ENCODE results near the gene DR1.
A peak's percentile ranks its signal among the peaks of the same experiment; 100 is the strongest.
"Not testable (repeated sequence)": the region's sequence is repeated elsewhere in the genome, so short reads cannot be mapped to it uniquely, and the experiment has no call there.

The DR1 gene

DNA sequence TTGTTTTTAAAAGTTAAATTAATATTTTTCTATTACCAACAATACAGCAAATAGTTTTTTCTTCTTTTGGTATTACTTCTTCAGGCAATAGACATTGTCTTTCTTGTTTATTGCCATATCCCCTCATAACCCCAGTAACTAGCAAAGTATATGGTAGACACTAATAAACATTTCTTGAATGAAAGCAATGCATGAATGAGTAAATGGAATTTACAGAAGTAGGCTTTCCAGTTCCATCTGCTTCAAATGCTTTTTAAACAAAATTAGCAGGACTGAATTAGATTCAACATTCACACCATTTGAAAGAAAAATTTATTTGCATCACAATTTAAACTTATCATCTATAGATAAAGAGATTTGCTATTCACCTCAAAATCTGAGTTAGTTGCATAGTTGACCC, 5.6 kb upstream of the DR1 start:
- no peak for DNase-seq (ENCODE audit: low spot score)

DNA sequence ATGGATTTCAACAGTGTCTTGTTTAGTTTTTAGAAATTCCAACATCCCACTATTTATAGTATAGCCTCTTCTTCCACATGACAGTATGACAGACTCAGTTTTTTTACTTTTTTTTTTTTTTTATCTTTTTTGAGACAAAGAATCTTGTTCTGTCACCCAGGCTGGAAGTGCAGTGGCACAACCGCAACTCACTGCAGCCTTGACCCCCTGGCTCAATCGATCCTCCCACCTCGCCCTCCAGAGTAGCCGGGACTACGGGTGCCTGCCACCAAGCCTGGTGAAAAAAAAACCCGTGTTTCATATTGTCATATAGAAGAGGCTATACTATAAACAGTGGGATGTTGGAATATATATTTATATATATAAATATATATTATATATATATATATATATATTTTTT, 1.2 kb upstream of the DR1 start:
- DNase-seq (ENCODE audit: low spot score): no peak

DNA sequence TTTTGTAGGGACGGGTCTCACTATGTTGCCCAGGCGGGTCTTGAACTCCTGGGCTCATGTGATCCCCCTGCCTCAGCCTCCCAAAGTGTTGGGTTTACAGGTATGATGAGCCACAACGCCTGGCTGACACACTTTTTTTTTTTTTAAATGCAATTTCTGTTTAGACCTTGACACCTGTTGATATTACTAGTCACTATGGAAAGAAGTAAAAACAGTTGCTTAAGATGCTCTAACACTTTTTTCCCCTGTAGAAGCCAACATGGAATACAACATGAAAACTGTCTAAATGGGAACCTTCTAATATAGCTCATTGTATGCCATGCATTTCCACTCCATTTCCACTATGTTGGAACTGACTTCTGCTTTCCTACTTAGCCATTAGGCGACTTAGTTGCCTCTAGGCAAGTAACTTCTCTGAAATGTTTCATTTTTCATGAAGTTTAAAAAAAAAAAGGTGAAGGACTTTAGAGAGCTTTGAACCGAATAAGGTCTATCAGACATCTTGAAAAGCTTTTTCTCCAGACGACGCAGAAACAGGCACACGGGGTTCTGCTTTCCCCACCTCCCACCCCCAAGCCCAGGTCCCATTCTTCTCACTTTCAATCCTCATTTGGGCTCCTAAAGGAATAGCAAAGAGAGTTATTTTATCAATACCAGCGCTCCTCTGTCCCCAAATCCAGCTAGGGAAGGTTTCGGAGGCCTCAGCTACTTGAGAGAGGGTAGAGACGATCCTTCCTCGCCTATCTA, 648 bp upstream of the DR1 start:
- DNase-seq (ENCODE audit: low spot score): peak; percentile 1

DNA sequence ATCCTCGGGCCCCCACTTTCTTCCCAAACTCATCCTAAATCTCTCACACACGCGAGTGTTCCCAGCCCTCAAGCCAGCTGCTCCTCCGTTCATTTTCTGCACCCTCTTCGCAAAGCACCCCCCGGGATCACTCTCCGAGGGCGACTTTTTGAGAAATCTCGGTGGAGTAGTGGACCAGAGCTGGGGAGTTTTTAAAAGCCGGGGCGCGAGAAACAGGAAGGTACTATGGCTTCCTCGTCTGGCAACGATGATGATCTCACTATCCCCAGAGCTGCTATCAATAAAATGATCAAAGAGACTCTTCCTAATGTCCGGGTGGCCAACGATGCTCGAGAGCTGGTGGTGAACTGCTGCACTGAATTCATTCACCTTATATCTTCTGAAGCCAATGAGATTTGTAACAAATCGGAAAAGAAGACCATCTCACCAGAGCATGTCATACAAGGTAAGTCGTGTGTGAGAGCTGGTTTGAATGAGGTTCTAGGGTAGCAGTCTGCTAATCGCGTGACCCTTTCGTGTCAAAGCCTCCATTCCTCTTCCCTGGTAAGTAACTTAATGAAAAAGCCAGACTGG, 800 bp downstream of the DR1 start:
- peak; percentile 21 for DNase-seq (ENCODE audit: low spot score)

DNA sequence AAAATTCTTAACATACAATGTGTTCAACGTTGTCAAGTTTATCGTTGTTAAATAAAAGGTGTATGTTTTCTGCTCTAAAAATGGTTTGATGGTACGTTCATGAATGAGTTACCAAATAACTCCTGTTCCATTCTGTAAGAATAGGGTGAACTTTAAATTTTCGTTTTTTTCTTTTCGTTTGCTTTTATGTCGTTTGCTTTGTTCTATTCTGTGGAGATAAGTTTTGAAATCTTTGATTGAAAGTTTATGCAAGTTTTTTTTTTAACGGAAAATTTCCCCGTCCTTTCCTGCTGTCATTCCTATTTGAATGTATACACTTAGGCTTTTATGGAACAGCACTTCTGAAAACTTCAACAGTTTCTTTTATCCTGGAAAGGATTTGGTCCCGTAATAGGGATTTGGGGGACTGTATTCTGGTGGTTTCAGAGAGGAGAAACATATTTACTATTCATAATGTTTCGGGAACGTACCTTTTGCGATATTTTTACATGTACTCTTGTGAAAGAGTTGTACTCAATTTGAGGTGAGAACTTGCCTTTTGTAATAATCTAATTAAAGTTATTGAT, 1.7 kb downstream of the DR1 start:
- no peak for DNase-seq (ENCODE audit: low spot score)

DNA sequence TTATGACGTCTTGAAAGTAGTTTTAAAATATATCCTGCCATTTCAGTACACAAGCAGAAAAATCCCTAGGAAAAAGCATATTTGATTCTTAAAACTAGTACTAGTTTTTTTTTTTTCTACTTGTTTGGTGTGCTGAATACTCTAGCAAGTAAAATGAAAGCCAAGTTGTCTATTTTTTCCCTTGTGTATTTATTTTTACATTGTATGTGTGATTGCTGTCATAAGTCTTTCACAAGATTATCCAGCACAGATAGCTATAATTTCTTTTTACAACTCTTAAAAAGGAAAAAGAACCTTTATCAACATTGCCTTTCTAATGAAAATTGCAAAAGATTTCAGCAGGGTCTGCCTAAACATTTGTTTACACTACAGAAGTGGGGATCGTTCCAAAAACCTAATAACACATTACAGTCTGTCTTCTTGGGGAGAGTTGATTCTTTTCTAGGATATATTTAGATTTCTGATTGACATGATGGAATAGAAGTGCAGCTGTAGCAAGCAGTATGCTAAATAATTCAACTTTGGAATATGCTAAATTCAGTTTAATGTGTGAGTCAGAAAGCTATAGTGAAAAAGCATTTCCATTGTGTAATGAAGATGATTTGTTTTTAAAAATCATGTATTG, 2.5 kb downstream of the DR1 start:
- DNase-seq (ENCODE audit: low spot score): no peak

DNA sequence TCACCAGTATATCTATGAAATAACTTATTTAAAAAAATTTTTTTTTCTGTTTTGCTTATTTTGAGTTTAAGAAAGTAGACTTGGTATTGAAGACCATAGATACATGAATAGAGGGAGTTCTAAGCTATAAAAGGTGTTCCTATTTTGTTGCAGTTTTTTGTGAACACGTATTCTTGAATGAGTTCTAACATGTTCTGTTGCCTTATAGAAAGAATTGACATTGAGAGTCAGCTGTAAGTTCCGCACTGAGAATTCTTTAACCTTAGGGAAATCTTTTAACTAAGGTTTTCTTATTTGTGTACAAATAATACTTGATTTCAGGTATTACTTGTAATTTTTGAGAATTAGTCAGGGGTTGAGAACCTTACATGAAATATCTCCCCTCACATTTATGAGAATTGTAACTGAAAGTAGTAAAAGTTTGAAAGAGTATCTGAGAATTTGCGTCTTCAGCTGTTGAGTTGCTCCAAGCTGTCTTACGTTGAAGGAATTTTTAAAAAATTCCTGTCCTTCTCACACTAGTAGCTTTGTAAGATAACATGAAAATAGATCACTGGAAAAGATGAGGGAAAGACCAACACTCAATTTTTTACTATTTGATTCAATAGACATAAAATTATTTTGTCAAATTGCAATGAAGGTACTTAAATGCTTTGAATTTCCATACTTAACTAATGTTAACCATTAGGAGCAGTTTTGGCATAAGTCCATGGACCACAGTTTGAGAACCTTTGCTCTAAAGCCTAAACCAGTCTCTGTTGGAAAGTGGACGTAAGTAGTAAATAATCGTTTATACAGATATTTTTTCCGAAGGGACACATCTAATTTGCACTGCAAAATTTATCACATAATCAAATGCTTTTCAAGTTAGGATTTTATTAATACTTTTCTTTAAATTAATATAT, 3.8 kb downstream of the DR1 start:
- no peak for DNase-seq (ENCODE audit: low spot score)

DNA sequence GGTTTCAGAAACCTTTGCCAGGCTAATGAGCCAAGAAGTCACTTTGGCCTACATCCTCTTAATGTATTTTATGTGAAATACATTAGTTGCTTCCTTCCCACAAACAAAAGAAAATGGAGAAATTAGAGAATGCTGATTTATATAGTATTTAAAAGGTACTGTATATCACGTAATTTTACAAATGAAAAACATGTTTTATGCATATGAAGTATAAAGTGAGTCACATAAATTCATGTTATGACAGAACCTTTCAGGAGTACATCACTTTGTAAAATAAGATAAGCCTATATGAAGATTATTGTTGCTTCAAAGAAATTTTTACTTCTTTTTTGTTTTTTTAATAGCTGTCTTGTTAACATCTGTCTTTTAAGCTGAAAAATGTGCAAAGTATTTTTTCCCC, 4.6 kb downstream of the DR1 start:
- DNase-seq (ENCODE audit: low spot score): no peak

DNA sequence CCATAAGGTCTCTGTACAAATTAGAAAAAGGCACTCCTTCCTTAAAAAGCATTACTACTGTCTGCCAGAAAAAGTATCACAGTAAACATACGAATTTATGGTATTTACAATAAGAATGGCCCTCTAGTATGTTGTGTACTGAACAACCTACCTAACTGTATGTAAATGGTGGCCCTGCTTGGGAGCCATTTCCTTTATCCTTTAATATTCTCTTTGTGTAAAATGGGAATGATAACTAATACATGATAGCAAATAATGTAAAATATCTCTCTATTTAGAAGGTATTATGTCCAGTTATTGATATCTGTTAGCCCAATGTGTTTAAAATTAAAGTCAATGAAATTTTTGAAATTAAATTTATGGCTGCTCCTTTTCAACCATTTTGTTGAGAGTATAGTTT, 5.2 kb downstream of the DR1 start:
- no peak for DNase-seq (ENCODE audit: low spot score)

DNA sequence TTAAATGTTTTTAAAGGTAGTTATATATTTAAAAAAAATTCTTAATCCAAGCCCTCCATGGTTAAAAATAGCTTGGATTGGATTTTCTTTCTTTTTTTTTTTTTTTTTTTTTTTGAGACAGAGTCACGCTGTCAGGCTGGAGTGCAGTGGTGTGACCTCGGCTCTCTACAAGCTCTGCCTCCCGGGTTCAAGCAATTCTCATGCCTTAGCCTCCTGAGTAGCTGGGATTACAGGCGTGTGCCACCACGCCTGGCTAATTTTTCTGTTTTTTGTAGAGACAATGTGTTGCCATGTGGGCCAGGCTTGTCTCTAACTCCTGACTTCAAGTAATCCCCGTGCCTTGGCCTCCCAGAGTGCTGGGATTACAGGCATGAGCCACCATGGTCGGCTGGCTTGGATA, 5.6 kb downstream of the DR1 start:
- DNase-seq (ENCODE audit: low spot score): not testable (repeated sequence)

DNA sequence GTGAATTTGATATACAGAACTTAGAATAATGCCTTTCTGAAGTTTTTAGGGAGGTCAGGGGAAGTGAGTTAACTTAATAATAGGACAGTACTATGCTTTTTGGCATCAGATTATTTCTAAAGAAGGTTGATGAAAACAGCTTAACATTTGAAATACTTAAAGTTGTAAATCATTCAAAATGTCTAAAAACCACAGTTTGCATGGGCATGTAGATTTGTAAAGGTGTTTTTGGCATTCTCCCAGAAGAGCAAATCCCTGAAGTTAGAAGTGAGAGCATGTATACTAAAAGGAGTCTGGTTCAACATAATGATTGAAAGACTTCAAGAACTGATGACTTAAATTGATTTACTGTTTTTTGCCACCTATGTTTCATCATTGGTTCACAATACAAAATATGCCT, 6.7 kb downstream of the DR1 start:
- DNase-seq (ENCODE audit: low spot score): no peak

DNA sequence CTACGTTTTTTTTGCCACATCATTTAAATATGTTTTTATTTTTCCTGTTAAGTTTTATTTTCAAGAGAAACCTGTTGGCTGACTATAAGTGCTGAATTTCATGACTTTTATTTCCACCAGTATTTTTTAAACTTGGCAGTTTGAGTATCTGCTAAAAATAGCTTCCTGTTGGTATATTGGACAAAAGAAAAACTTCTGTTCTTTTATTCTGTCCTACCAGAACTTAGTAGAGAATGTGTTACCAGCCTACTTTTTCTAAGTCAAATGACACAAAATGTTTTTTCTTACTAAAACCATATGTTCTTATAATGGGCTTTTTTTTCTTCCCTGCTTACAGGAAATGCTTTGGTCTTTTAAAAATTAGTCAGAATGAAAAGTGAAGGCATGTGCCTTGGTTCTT, 7.6 kb downstream of the DR1 start:
- no peak for DNase-seq (ENCODE audit: low spot score)

DNA sequence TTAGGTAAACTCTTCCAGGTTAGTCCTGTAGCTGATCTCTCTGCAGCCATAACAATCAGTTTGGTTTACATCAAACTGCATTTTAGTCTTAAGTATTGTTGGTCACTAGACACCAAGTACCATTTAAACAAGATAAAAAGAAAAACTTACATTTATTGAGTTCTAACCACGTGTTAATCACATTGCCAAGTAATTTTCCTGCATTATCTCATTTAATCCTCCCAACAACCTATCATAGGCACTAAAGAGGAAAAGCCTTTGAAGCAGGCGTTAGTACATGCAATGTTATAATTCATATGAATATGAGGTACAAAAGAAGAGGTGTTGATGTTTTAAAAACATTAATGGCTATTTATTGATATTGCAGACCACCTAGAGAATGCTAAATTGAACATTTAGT, 9.0 kb downstream of the DR1 start:
- DNase-seq (ENCODE audit: low spot score): no peak

DNA sequence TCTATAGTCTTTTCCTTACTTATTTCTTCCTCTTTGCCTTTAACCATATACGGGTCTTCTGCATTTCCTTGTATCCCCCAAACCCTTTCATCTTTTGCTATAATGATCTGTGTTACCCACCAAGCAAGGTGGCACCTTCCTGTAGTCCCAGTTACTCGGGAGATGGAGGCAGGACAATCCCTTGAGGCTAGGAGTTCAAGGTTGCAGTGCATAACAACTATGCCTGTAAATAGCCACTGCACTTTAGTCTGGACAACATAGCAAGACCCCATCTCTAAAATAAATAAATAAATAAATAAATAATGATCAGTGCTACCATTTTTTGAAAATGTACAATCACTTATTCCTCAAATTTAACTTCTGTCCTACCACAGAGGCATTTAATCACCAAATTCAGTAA, 11.5 kb downstream of the DR1 start:
- no peak for DNase-seq (ENCODE audit: low spot score)

DNA sequence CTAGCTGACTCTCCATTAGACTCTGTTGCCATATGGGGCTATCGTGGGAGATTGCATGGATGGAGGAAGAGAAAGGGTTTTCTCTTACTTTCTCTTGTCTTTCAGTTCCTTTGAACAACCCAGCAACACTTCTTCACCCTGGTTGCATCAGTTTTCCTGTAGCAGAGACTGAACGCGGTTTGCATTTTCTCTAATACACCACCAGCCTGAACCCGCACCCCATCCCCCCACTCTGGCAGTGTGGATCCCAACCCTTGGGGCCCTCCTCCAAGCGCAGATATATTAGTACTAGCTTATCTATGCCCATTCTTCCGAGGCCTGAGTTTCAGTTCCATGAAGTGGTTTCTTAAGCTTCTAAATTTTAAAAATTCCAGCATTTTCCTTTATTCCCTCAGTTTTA, 12.6 kb downstream of the DR1 start:
- DNase-seq (ENCODE audit: low spot score): no peak

DNA sequence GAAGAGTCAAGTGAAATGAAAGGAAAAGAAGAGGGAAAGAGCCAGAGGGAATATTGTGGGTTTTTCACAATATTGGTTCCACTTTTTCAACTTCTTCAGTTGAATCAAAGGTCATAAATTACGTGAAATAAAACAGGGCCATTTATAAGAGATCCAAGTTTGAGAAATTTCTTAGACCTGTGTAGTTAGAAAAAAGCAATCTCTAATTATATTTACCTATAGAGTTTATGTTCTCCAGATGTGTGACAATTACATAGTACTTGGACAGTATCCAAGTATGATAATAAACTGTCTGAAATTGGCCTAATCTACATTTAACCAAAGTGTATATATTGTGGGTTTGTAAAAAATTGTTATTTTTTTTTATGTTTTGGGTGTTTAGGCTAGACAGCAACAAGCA, 14.4 kb downstream of the DR1 start:
- DNase-seq (ENCODE audit: low spot score): no peak

DNA sequence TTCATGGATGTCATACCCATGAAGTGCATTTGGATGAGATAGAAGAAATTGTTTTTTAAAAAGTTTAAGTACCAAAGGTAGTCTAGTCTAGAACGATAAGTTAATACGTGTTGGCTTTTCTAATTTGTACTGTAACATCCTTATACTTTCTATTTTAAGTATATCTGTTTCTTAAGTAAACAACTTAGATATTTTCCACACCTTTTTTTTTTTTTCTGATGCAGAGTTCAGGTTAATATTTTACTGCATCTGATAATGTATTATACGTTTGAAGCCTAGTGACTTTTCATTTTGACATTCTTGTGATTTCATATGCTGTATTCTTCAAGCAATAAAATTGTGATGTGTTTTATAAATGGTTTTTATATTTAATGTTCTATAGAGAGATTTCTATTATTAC, 16.5 kb downstream of the DR1 start:
- no peak for DNase-seq (ENCODE audit: low spot score)

DNA sequence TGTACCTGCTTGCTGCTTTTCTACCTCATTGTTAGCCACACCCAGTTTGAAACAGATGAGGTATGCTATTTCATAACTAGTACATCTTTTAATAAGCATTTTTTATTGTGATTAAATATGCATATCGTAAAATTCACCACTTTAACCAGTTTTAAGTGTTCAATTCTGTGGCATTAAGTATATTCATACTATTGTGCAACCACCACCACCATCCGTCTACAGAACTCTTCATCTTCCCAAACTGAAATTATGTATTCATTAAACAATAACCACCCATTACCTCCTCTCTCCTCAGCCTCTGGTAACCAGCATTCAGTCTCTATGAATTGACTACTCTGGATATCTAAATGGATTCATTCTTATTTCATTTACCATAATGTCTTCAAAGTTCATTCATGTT, 20.1 kb downstream of the DR1 start:
- no peak for DNase-seq (ENCODE audit: low spot score)

DNA sequence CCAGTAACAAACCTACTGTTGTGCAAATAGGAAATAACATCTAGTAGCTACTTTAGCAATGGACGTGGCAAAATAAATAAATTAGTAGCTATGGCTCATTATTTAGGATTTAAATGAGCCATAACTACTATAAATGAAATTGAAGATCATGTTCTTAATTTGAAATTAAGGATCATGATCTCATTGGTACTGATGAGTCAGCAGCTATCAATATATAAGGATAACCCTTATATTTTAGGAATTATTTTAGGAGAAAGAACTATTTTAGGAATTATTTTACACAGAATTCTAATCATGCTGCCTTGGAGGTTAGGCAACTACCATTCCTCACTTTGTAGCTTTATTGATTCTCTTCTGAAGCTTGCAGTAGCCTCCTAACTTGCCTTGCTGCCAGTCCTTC, 24.0 kb downstream of the DR1 start:
- DNase-seq (ENCODE audit: low spot score): no peak

DNA sequence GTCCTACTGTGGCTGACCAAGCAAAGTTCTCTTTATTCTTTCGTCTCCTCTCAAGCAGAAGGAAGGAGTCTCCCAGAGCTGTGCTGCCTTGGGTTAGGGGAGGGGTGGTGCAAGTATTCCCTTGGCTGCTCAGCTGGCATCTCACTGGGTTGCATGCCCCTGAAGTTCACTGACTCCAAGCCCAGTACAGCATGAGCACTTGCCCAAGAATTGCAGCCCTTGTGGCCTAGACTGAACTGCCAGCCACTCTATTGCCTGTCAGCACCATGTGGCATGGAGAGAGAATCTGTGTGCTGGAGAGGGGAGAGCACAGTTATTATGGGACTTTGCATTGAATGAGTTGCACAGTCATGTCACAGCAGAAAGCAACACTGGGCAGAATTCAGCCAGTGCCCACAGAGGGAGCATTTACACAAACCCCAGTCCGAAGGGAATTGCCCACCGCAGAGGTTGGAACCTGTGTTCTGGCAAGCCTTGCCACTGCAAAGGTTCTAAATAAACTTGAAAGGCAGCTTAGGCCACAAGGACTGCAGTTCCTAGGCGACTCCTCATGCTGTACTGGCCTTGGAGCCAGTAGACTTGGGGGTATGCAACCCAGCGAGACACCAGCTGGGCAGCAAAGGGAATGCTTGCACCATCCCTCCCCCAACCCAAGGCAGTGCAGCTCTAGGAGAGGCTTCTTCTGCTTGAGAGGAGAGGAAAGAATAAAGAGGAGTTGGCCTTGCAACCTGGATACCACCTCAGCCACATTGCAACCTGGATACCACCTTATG, 28.8 kb downstream of the DR1 start:
- DNase-seq (ENCODE audit: low spot score): no peak

DNA sequence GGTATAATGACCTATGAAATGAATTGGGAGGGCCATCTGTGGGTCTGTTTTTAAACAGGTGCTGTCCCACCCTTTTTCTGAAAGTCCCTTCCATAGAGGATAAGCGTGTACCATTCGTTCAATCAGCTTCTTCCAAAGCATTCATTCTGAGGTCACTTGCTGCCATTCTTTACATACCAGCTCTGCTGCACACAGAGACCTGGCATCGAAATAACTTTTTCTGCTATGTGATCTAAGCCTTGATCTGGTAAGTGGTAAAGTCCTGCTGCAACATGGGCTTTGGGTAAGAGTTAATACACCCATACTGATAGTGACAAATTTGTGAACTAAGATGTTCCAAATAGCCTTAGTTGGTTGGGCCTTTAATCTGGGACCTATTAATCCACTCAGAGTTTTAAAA, 38.9 kb downstream of the DR1 start:
- DNase-seq (ENCODE audit: low spot score): no peak

DNA sequence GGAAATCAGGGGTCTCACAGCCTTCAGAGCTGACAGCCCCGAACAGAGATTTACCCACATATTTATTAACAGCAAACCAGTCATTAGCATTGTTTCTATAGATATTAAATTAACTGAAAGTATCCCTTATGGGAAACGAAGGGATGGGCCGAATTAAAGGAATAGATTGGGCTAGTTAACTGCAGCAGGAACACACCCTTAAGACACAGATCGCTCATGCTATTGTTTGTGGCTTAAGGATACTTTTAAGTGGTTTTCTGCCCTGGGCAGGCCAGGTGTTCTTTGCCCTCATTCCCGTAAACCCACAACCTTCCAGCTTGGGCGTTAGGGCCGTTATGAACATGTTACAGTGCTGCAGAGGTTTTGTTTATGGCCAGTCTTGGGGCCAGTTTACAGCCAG, 40.6 kb downstream of the DR1 start:
- DNase-seq (ENCODE audit: low spot score): not testable (repeated sequence)

Measured in CD4-positive, alpha-beta T cell treated with Interleukin-6 at 100 ng/mL for 8 hours (primary cell).